ENCODE data around the gene RAPGEF4. TPM values are rescaled to one million over a fixed set of nuclear protein-coding genes. Genes with fewer than 3 reads are reported as not detected.

Gene RAPGEF4
- total and polyA plus RNA-seq, 2 of the 13 experiments (the other 11 are each of a cell fraction or from before 2014, with no cell fraction given), result 0.78 to 0.91 TPM

- in situ Hi-C loops (cut with HindIII; ENCODE audit: extremely low pct_ligation_motif_present, low pct_unique_long_range_greater_than_20kb), result no loop called here
- no peak overlapping the region for H3K9ac ChIP-seq (ENCODE audit: insufficient read depth, low read depth, low read length)
- H3K4me2 ChIP-seq (ENCODE audit: low read depth, low read length), result no peak overlapping the region
- POLR2A ChIA-PET, result no interaction called here
- ATAC-seq (no peak), DNase-seq (ENCODE audit: low spot score) (no peak), FAIRE-seq (no peak)
- CTCF ChIA-PET (ENCODE audit: low intra/inter-chr PET ratio, low total read pairs), result no interaction called here
- BruUV-seq (replicated peaks), result no TSS peak
- WGBS (ENCODE audit: low lambda C conversion rate), result 51% methylated on average over 1 of the region's 1 CpG
- intact Hi-C loops (cut with micrococcal nuclease; ENCODE audit: unreplicated experiment), result no loop called here
- no peak for TF ChIP-seq NFYB (CRISPR knock-in tag; IDR thresholded peaks at IDR 0.05)
- H3K4me1 ChIP-seq (ENCODE audit: insufficient read depth, low read length), result no peaks in the 10 kb centered on the region
- H3K79me2 ChIP-seq (ENCODE audit: insufficient read depth, low read length), result no peaks in the 10 kb centered on the region
- H3K4me3 ChIP-seq (replicated peaks in 1 of 3; ENCODE audit: insufficient read depth in 1 of 3, low read depth in 2 of 3, low read length in 3 of 3), result no peak overlapping the region
- H4K20me1 ChIP-seq (ENCODE audit: insufficient read depth, low read length), result no peaks in the 10 kb centered on the region
- no peaks in the 10 kb centered on the region for H3K36me3 ChIP-seq (replicated peaks in 1 of 2; ENCODE audit: control insufficient read depth in 1 of 2, insufficient read depth in 2 of 2, low read length in 2 of 2)
- H3K27ac ChIP-seq (ENCODE audit: extremely low read length, insufficient read depth, low read length), result no peak overlapping the region
- H2AFZ ChIP-seq (ENCODE audit: low read length), result no peak overlapping the region
- peaks cover 2 to 3% of the 10 kb centered on the region in 2 experiments; a peak in 3 of 5 replicates for H3K27me3 ChIP-seq (ENCODE audit: control insufficient read depth in 1 of 2, insufficient read depth in 2 of 2, low read length in 2 of 2)
- H3K9me3 ChIP-seq (ENCODE audit: low read length), result no peaks in the 10 kb centered on the region
Observed at GRCh38 chr2:172702451-172702850, 33.2 kb upstream of the RAPGEF4 start.

DNA sequence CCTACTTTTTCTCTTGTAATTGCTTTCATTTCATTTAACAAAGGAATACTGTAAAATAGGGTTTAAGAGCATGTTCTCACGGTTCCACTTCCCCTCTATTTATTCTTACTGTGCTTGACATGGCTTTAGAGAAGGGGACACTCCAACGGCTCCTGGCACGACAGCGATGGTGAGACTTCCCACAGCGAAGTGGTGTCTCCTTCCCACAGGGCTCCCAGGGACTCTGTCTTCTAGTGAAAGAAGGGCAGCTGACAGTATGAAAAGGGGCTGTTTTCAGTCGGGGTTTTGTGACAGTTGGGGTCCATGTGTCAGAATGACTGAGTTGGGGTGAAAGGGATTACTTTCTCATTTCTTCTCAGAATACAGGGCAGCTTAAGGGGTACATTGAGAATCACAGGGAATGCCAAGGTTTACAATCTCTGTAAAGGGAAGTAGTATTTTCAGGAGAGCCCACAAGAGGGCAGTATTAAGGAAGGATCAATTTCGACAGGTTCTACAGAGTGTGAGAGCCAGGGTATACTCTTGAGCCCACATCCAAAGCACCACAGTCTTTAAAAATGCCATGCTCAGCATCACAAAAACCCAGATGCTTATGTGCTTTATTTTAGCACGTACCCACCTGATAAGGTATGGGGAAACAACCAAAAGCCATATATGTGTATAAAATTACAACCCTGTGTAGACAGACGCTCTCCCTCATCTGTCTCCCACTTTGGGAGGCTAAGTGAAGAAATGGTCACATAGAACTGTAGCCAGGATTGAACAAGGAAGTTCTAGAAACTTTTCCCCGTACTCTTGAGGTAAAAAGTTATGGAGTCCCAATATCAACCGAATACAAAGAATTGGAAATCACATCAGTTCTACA, 31.3 kb upstream of the RAPGEF4 start:
- BruUV-seq (replicated peaks), result no TSS peak
- 0 out of 2 replicates have a peak overlapping the region, but pooled peaks have one; percentile 2 for H3K4me2 ChIP-seq (ENCODE audit: low read depth, low read length)
- no peaks in the 10 kb centered on the region for H3K4me1 ChIP-seq (ENCODE audit: insufficient read depth, low read length)
- intact Hi-C loops (cut with micrococcal nuclease; ENCODE audit: unreplicated experiment) (loop anchor here (1.0 kb wide), 1 partner anchor 79 kb away; no protein-coding TSS in a partner anchor), in situ Hi-C loops (cut with HindIII; ENCODE audit: extremely low pct_ligation_motif_present, low pct_unique_long_range_greater_than_20kb) (no loop called here)
- H3K27ac ChIP-seq (ENCODE audit: extremely low read length, insufficient read depth, low read length), result no peak overlapping the region
- H3K4me3 ChIP-seq (replicated peaks in 1 of 3; ENCODE audit: insufficient read depth in 1 of 3, low read depth in 2 of 3, low read length in 3 of 3), result no peak overlapping the region
- DNase-seq (ENCODE audit: low spot score) (peak; percentile 55), FAIRE-seq (peak; percentile 34), ATAC-seq (peak; percentile 97)
- no peak overlapping the region for H2AFZ ChIP-seq (ENCODE audit: low read length)
- WGBS (ENCODE audit: low lambda C conversion rate), result 27% methylated on average over 11 of the region's 11 CpGs
- H4K20me1 ChIP-seq (ENCODE audit: insufficient read depth, low read length), result no peaks in the 10 kb centered on the region
- H3K27me3 ChIP-seq (ENCODE audit: control insufficient read depth in 1 of 2, insufficient read depth in 2 of 2, low read length in 2 of 2), result peaks cover 2 to 3% of the 10 kb centered on the region in 2 experiments; a peak in 3 of 5 replicates
- no peaks in the 10 kb centered on the region for H3K79me2 ChIP-seq (ENCODE audit: insufficient read depth, low read length)
- CTCF ChIA-PET (ENCODE audit: low intra/inter-chr PET ratio, low total read pairs), result interaction anchor here (0.7 kb wide), 1 partner anchor 111 kb away, joined by 4 read pairs; no protein-coding TSS in a partner anchor
- H3K36me3 ChIP-seq (replicated peaks in 1 of 2; ENCODE audit: control insufficient read depth in 1 of 2, insufficient read depth in 2 of 2, low read length in 2 of 2), result no peaks in the 10 kb centered on the region
- POLR2A ChIA-PET, result no interaction called here
- H3K9me3 ChIP-seq (ENCODE audit: low read length), result no peaks in the 10 kb centered on the region
- H3K9ac ChIP-seq (ENCODE audit: insufficient read depth, low read depth, low read length), result no peak overlapping the region
- TF ChIP-seq STAG1 (CRISPR knock-in tag; IDR thresholded peaks at IDR 0.05) (peak; percentile 48), CTCF (CRISPR knock-in tag; IDR thresholded peaks at IDR 0.05) (peak; percentile 76), ONECUT2 (CRISPR knock-in tag; IDR thresholded peaks at IDR 0.05) (peak; percentile 37; the same call in 1 of the 2 replicates), JDP2 (CRISPR knock-in tag; IDR thresholded peaks at IDR 0.05; ENCODE audit: borderline replicate concordance) (no peak), ELF3 (CRISPR knock-in tag; IDR thresholded peaks at IDR 0.05) (0 out of 2 replicates have a peak, but pooled peaks have one; percentile 23), SP1 (IDR thresholded peaks at IDR 0.05) (no peak), SP1 (CRISPR knock-in tag; IDR thresholded peaks at IDR 0.05) (no peak), TP53 (CRISPR knock-in tag; conservative IDR thresholded peaks at IDR 0.05) (0 out of 2 replicates have a peak, but pooled peaks have one; percentile 17)
- TF ChIP-seq, protein P1, sequence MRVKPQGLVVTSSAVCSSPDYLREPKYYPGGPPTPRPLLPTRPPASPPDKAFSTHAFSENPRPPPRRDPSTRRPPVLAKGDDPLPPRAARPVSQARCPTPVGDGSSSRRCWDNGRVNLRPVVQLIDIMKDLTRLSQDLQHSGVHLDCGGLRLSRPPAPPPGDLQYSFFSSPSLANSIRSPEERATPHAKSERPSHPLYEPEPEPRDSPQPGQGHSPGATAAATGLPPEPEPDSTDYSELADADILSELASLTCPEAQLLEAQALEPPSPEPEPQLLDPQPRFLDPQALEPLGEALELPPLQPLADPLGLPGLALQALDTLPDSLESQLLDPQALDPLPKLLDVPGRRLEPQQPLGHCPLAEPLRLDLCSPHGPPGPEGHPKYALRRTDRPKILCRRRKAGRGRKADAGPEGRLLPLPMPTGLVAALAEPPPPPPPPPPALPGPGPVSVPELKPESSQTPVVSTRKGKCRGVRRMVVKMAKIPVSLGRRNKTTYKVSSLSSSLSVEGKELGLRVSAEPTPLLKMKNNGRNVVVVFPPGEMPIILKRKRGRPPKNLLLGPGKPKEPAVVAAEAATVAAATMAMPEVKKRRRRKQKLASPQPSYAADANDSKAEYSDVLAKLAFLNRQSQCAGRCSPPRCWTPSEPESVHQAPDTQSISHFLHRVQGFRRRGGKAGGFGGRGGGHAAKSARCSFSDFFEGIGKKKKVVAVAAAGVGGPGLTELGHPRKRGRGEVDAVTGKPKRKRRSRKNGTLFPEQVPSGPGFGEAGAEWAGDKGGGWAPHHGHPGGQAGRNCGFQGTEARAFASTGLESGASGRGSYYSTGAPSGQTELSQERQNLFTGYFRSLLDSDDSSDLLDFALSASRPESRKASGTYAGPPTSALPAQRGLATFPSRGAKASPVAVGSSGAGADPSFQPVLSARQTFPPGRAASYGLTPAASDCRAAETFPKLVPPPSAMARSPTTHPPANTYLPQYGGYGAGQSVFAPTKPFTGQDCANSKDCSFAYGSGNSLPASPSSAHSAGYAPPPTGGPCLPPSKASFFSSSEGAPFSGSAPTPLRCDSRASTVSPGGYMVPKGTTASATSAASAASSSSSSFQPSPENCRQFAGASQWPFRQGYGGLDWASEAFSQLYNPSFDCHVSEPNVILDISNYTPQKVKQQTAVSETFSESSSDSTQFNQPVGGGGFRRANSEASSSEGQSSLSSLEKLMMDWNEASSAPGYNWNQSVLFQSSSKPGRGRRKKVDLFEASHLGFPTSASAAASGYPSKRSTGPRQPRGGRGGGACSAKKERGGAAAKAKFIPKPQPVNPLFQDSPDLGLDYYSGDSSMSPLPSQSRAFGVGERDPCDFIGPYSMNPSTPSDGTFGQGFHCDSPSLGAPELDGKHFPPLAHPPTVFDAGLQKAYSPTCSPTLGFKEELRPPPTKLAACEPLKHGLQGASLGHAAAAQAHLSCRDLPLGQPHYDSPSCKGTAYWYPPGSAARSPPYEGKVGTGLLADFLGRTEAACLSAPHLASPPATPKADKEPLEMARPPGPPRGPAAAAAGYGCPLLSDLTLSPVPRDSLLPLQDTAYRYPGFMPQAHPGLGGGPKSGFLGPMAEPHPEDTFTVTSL (CRISPR knock-in tag; IDR thresholded peaks at IDR 0.05; ENCODE audit: borderline replicate concordance), result 0 out of 2 replicates have a peak, but pooled peaks have one; percentile 18

Data from HepG2 (cell line).